ENCODE results near the gene ITGA5.
A peak's percentile ranks its signal among the peaks of the same experiment; 100 is the strongest.

The ITGA5 gene

DNA sequence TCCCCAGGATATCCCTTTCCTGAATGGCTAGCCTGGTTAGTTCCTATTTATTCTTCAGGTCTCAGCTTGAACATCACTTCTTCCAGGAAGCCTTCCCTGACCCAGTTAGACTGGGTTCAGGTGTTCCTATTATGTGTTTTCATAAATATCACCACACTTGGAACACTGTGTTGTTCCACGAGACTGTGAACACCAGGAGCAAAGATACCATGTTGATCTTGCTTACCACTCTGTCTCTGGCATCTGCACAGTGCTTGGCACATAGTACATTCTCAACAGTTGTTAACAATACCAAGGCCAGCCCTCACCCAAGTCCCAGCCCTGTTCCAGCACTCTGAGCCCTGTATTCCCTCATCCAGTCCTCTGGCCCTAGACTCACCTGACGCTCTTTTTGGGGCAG, 20.8 kb downstream of the ITGA5 start:
- TF ChIP-seq, protein P1, sequence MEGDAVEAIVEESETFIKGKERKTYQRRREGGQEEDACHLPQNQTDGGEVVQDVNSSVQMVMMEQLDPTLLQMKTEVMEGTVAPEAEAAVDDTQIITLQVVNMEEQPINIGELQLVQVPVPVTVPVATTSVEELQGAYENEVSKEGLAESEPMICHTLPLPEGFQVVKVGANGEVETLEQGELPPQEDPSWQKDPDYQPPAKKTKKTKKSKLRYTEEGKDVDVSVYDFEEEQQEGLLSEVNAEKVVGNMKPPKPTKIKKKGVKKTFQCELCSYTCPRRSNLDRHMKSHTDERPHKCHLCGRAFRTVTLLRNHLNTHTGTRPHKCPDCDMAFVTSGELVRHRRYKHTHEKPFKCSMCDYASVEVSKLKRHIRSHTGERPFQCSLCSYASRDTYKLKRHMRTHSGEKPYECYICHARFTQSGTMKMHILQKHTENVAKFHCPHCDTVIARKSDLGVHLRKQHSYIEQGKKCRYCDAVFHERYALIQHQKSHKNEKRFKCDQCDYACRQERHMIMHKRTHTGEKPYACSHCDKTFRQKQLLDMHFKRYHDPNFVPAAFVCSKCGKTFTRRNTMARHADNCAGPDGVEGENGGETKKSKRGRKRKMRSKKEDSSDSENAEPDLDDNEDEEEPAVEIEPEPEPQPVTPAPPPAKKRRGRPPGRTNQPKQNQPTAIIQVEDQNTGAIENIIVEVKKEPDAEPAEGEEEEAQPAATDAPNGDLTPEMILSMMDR (IDR thresholded peaks at IDR 0.05; ENCODE audit: borderline replicate concordance, control extremely low read depth, extremely low read depth, insufficient read depth, missing control alignments): no peak
- in situ Hi-C loops (cut with MboI; ENCODE audit: low sequenced_read_pairs, unreplicated experiment): loop anchor here (5.0 kb wide), 1 partner anchor 44 kb away; no protein-coding TSS in a partner anchor
- DNase-seq (ENCODE audit: low spot score): no peak

DNA sequence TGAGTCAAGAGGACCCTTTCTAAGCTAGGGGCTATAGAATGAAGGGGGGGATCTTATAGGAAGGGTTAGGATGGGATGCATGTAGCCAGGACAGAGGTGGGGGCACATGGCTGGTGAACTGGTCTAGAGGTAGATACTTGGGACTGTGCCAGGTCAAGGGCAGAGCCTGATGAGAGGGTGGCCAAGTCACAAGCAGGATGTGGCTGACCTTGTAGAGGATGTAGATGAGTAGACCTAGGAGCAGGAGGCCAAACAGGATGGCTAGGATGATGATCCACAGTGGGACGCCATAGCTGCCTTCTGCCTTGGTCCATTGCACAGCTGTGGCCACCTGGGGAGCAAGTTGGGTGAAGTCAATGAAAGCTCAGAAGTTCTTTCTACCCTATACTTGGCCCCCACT, 21.9 kb downstream of the ITGA5 start:
- in situ Hi-C loops (cut with MboI; ENCODE audit: low sequenced_read_pairs, unreplicated experiment): loop anchor here (5.0 kb wide), 1 partner anchor 45 kb away; no protein-coding TSS in a partner anchor
- TF ChIP-seq, protein P1 (IDR thresholded peaks at IDR 0.05; ENCODE audit: borderline replicate concordance, control extremely low read depth, extremely low read depth, insufficient read depth, missing control alignments): no peak
- no peak for DNase-seq (ENCODE audit: low spot score)

DNA sequence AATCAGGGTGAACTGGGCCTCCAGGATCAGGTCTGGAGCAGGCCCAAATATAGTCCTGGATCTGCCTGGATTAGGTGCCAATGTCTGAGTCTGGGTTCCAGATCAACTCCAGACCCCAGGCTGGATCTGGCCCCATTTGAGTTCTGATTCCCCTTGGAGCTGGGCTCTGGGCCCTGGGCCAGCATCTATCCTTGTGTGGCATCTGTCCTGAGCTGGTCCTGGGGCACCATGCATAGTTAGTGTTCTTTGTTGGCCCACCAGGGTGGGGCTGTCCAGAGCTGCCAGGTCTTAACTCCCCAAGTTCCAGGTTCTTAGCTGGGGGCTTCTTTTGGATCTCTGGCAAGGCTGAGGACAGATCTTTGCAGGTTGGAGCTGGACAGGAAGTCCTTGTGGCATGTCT, 23.5 kb downstream of the ITGA5 start:
- DNase-seq (ENCODE audit: low spot score): no peak
- in situ Hi-C loops (cut with MboI; ENCODE audit: low sequenced_read_pairs, unreplicated experiment): loop anchor here (5.0 kb wide), 1 partner anchor 47 kb away; no protein-coding TSS in a partner anchor
- TF ChIP-seq, protein P1 (IDR thresholded peaks at IDR 0.05; ENCODE audit: borderline replicate concordance, control extremely low read depth, extremely low read depth, insufficient read depth, missing control alignments): no peak

DNA sequence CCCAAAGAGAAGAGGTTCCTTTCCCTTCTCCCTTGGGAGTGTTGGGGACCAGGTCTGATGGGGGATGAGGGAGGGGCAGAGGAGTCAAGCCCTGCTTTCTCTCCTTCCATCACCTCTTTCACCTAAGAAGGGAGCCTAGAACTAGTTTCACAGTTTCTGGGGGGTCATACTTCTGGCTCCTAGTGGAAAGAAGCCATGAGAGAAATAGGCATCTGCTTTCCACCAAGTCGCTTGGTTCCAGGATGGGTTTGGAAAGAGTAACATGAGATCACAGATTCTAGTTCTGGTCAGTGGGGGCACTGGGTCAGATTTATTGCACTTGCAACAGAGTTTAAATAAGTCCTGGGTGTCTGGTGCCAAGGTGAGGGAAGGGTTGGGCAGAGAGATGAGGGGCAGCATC, 24.1 kb downstream of the ITGA5 start:
- TF ChIP-seq, protein P1 (IDR thresholded peaks at IDR 0.05; ENCODE audit: borderline replicate concordance, control extremely low read depth, extremely low read depth, insufficient read depth, missing control alignments): no peak
- in situ Hi-C loops (cut with MboI; ENCODE audit: low sequenced_read_pairs, unreplicated experiment): loop anchor here (5.0 kb wide), 1 partner anchor 47 kb away; no protein-coding TSS in a partner anchor
- DNase-seq (ENCODE audit: low spot score): no peak

DNA sequence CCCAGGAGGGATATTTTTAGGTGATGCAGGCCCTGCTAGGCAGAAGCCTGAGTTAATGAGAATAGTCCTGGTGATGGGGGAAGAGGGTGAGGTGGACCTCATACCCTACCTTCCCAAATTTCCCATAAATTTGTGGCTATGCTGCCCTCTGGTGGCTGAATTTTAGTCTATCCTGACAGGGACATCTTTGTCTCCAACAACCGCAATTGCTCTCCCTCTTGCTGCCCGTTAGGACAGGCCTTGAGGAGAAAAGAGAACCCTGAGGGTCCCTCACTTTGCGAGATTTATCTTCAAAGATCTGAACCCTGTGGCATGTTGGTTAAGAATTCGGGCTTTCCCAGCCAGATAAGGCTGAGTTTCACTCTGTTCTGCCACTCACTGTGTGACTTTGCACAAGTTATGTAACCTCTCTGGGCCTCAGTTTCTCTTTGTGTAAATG, 24.8 kb downstream of the ITGA5 start:
- DNase-seq (ENCODE audit: low spot score): no peak
- in situ Hi-C loops (cut with MboI; ENCODE audit: low sequenced_read_pairs, unreplicated experiment): no loop called here
- TF ChIP-seq, protein P1 (IDR thresholded peaks at IDR 0.05; ENCODE audit: borderline replicate concordance, control extremely low read depth, extremely low read depth, insufficient read depth, missing control alignments): peak; percentile 68

DNA sequence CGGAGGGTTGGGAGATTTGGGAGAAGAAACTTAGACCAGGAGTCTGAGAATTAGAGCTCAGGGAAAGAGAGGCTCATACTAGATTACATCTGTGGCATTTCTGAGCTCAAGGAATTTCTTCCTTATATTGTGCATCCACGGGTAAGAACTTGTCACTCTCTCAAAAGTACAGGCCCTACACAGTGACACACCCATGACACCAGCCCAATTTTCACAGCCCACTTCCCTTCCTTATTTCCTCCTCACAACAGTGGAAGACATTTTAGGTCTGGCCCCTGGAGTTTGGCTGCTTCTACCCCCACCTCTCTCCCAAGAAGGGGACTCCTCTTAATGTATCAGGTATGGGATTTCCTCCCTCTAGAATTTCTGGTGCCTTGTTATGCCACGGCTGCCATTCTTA, 25.3 kb downstream of the ITGA5 start:
- TF ChIP-seq, protein P1 (IDR thresholded peaks at IDR 0.05; ENCODE audit: borderline replicate concordance, control extremely low read depth, extremely low read depth, insufficient read depth, missing control alignments): no peak
- in situ Hi-C loops (cut with MboI; ENCODE audit: low sequenced_read_pairs, unreplicated experiment): no loop called here
- DNase-seq (ENCODE audit: low spot score): no peak
